ENCODE data around the gene CASQ2. TPM values are rescaled to one million over a fixed set of nuclear protein-coding genes. Genes with fewer than 3 reads are reported as not detected.

The CASQ2 gene
- polyA plus RNA-seq, 1 of the 3 experiments (the other 2 are of a cell fraction), result not detected

- TF ChIP-seq CHD2 (IDR thresholded peaks at IDR 0.05; ENCODE audit: low read length, partially characterized antibody) (no peak), FOXJ3 (CRISPR knock-in tag; IDR thresholded peaks at IDR 0.05) (no peak), EZH2phosphoT487 (IDR thresholded peaks at IDR 0.05; ENCODE audit: borderline replicate concordance, low read depth) (no peak), TCF12 (IDR thresholded peaks at IDR 0.05) (no peak), NRF1 (IDR thresholded peaks at IDR 0.05; ENCODE audit: low read depth, low read length) (no peak), RCOR1 (IDR thresholded peaks at IDR 0.05; ENCODE audit: low read length) (no peak), SMC3 (IDR thresholded peaks at IDR 0.05; ENCODE audit: low read depth, low read length) (no peak), GABPA (IDR thresholded peaks at IDR 0.05; ENCODE audit: low read depth) (no peak), ELF1 (IDR thresholded peaks at IDR 0.05) (no peak), YY1 (IDR thresholded peaks at IDR 0.05; ENCODE audit: low read depth) (no peak)
Observed at GRCh38 chr1:115810609-115811008, 42.1 kb upstream of the CASQ2 start (continued).

GRCh38 chr1:115809847-115810246 lies 41.3 kb upstream of the CASQ2 start:
- POLR2A ChIA-PET, result no interaction called here
- Histone ChIP-seq H3K4me2 (no peak overlapping the region), H3K27ac (ENCODE audit: low read depth in 2 of 2, low read length in 1 of 2) (no peak overlapping the region), H3K79me2 (ENCODE audit: insufficient read depth) (no peaks in the 10 kb centered on the region), H3K27me3 (ENCODE audit: insufficient read depth) (no peaks in the 10 kb centered on the region; the same call in 1 of the 2 replicates), H2AFZ (ENCODE audit: low read depth) (no peak overlapping the region), H3F3A (replicated peaks; ENCODE audit: insufficient read depth) (no peaks in the 10 kb centered on the region), H3K36me3 (replicated peaks in 1 of 2; ENCODE audit: control insufficient read depth in 1 of 2, insufficient read depth in 2 of 2, low read length in 1 of 2) (no peaks in the 10 kb centered on the region), H3K9me2 (no peaks in the 10 kb centered on the region), H3K4me1 (ENCODE audit: control insufficient read depth in 1 of 2, insufficient read depth in 2 of 2, low read depth in 1 of 2, low read length in 1 of 2) (peaks cover 0 to 7% of the 10 kb centered on the region in 2 experiments; a peak in 1 of 4 replicates), H3K9me3 (no peaks in the 10 kb centered on the region), H3K9ac (no peak overlapping the region), H4K20me1 (ENCODE audit: insufficient read depth) (no peaks in the 10 kb centered on the region), H3K4me3 (ENCODE audit: low read depth in 2 of 2, low read length in 1 of 2) (no peak overlapping the region)
- 15% methylated on average over 2 of the region's 2 CpGs for WGBS (ENCODE audit: low lambda C conversion rate)
- DNase-seq, result no peak
- CTCF ChIA-PET, result interaction anchor here (1.6 to 4.6 kb wide), 4 partner anchors 172 to 689 kb away, joined by 4 to 66 read pairs (median 19); no protein-coding TSS in a partner anchor
- no peak for TF ChIP-seq FOXJ3 (CRISPR knock-in tag; IDR thresholded peaks at IDR 0.05)

DNA sequence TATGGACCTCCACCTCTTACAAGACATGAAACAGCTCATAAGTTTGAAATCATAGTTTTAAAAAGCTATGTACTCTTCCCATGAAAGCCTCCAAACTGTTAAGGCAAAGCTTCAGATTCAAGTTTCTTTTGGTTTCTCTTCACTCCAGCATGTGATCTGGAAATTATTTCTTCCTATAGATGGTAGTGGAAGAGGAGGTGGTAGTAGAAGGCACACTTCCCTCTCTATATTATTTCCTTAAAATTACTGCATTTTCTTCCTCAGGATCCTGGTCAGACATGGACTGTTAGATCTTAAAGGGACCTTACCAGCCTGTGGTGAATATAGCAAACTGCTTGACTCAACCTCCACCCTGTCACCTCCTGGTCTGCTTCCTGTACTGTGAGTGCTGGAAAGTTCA lies 40.6 kb upstream of the CASQ2 start:
- POLR2A ChIA-PET, result no interaction called here
- Histone ChIP-seq H4K20me1 (ENCODE audit: insufficient read depth) (no peaks in the 10 kb centered on the region), H3K27me3 (ENCODE audit: insufficient read depth) (no peaks in the 10 kb centered on the region; the same call in 1 of the 2 replicates), H3K4me2 (no peak overlapping the region), H3K4me3 (ENCODE audit: low read depth in 2 of 2, low read length in 1 of 2) (no peak overlapping the region), H3K9me2 (no peaks in the 10 kb centered on the region), H3F3A (replicated peaks; ENCODE audit: insufficient read depth) (no peaks in the 10 kb centered on the region), H3K27ac (ENCODE audit: low read depth in 2 of 2, low read length in 1 of 2) (no peak overlapping the region), H3K36me3 (replicated peaks in 1 of 2; ENCODE audit: control insufficient read depth in 1 of 2, insufficient read depth in 2 of 2, low read length in 1 of 2) (no peaks in the 10 kb centered on the region), H2AFZ (ENCODE audit: low read depth) (no peak overlapping the region), H3K9ac (no peak overlapping the region), H3K9me3 (no peaks in the 10 kb centered on the region), H3K79me2 (ENCODE audit: insufficient read depth) (no peaks in the 10 kb centered on the region), H3K4me1 (ENCODE audit: control insufficient read depth in 1 of 2, insufficient read depth in 2 of 2, low read depth in 1 of 2, low read length in 1 of 2) (peaks cover 0 to 7% of the 10 kb centered on the region in 2 experiments; a peak in 1 of 4 replicates)
- TF ChIP-seq CHD2 (IDR thresholded peaks at IDR 0.05; ENCODE audit: low read length, partially characterized antibody), result no peak
- DNase-seq, result no peak
- CTCF ChIA-PET, result interaction anchor here (0.7 to 4.6 kb wide), 7 partner anchors 18 to 690 kb away, joined by 3 to 66 read pairs (median 5); no protein-coding TSS in a partner anchor

GRCh38 chr1:115807723-115808122 lies 39.2 kb upstream of the CASQ2 start:
- no peak overlapping the region for H3K27ac ChIP-seq (ENCODE audit: low read depth in 2 of 2, low read length in 1 of 2)
- no peaks in the 10 kb centered on the region for H3K9me2 ChIP-seq
- H3K4me3 ChIP-seq (ENCODE audit: low read depth in 2 of 2, low read length in 1 of 2), result no peak overlapping the region; a peak in 1 of 4 replicates
- no peaks in the 10 kb centered on the region for H3F3A ChIP-seq (replicated peaks; ENCODE audit: insufficient read depth)
- H3K4me1 ChIP-seq (ENCODE audit: control insufficient read depth in 1 of 2, insufficient read depth in 2 of 2, low read depth in 1 of 2, low read length in 1 of 2), result peaks cover 0 to 7% of the 10 kb centered on the region in 2 experiments; a peak in 1 of 4 replicates
- no peak overlapping the region for H3K4me2 ChIP-seq
- TF ChIP-seq MXI1 (IDR thresholded peaks at IDR 0.05; ENCODE audit: low read depth, low read length), result no peak
- peak; percentile 83 for TF ChIP-seq SMC3 (IDR thresholded peaks at IDR 0.05; ENCODE audit: low read depth, low read length)
- peak; percentile 85 for TF ChIP-seq RAD21 (IDR thresholded peaks at IDR 0.05; ENCODE audit: low read length)
- TF ChIP-seq POLR2AphosphoS5 (IDR thresholded peaks at IDR 0.05; ENCODE audit: low read depth, low read length), result no peak
- peak; percentile 82 for TF ChIP-seq CTCF (IDR thresholded peaks at IDR 0.05)
- H3K9ac ChIP-seq, result no peak overlapping the region
- H3K79me2 ChIP-seq (ENCODE audit: insufficient read depth), result no peaks in the 10 kb centered on the region
- no peaks in the 10 kb centered on the region for H4K20me1 ChIP-seq (ENCODE audit: insufficient read depth)
- WGBS (ENCODE audit: low lambda C conversion rate), result 0% methylated on average over 2 of the region's 2 CpGs
- no peak overlapping the region for H2AFZ ChIP-seq (ENCODE audit: low read depth)
- DNase-seq, result peak; percentile 51
- no peaks in the 10 kb centered on the region for H3K36me3 ChIP-seq (replicated peaks in 1 of 2; ENCODE audit: control insufficient read depth in 1 of 2, insufficient read depth in 2 of 2, low read length in 1 of 2)
- no peaks in the 10 kb centered on the region for H3K9me3 ChIP-seq
- H3K27me3 ChIP-seq (ENCODE audit: insufficient read depth), result no peaks in the 10 kb centered on the region; the same call in 1 of the 2 replicates
- CTCF ChIA-PET, result interaction anchor here (0.6 to 5.2 kb wide), 35 partner anchors 10 to 691 kb away, joined by 3 to 87 read pairs (median 3); no protein-coding TSS in a partner anchor
- POLR2A ChIA-PET, result no interaction called here

All from SK-N-SH (cell line).